Measurements from ENCODE around the gene GPHN. TPM values are rescaled to one million over a fixed set of nuclear protein-coding genes. Genes with fewer than 3 reads are reported as not detected.
A peak's percentile ranks its signal among the peaks of the same experiment; 100 is the strongest.

GPHN gene
- total RNA-seq, 1 donor from 2014 or later, result 10.8 TPM

- DNase-seq (ENCODE audit: low read depth in 2 of 2), result no peak
Measured at GRCh38 chr14:66916421-66916820, 408.5 kb downstream of the GPHN start.

- no peak for DNase-seq (ENCODE audit: low read depth in 2 of 2)
Measured at GRCh38 chr14:66918527-66918926, 410.6 kb downstream of the GPHN start.

GRCh38 chr14:66920196-66920595 is 412.2 kb downstream of the GPHN start:
- no peak for DNase-seq (ENCODE audit: low read depth in 2 of 2)

GRCh38 chr14:66923251-66923650 is 415.3 kb downstream of the GPHN start:
- DNase-seq (ENCODE audit: low read depth in 2 of 2), result no peak

GRCh38 chr14:66939409-66939808 is 431.5 kb downstream of the GPHN start:
- no peak for DNase-seq (ENCODE audit: low read depth in 2 of 2)

- DNase-seq (ENCODE audit: low read depth in 2 of 2), result peak; percentile 9 to 52
Measured at GRCh38 chr14:66944872-66945271, 436.9 kb downstream of the GPHN start.

GRCh38 chr14:66955159-66955558 is 447.2 kb downstream of the GPHN start:
- no peak for DNase-seq (ENCODE audit: low read depth in 2 of 2)

- DNase-seq (ENCODE audit: low read depth in 2 of 2), result no peak
Measured at GRCh38 chr14:66959437-66960050, 451.6 kb downstream of the GPHN start.

GRCh38 chr14:66965831-66966230 is 457.9 kb downstream of the GPHN start:
- DNase-seq (ENCODE audit: low read depth in 2 of 2), result no peak

- no peak for DNase-seq (ENCODE audit: low read depth in 2 of 2)
Measured at GRCh38 chr14:66972469-66972868, 464.5 kb downstream of the GPHN start.

GRCh38 chr14:66974397-66975025 is 466.6 kb downstream of the GPHN start:
- DNase-seq (ENCODE audit: low read depth in 2 of 2), result peak in 1 of 2 donors; percentile 1

GRCh38 chr14:66975251-66975650 is 467.3 kb downstream of the GPHN start:
- DNase-seq (ENCODE audit: low read depth in 2 of 2), result no peak

GRCh38 chr14:66979101-66979974 is 471.4 kb downstream of the GPHN start:
- no peak for DNase-seq (ENCODE audit: low read depth in 2 of 2)

GRCh38 chr14:66982247-66982646 is 474.3 kb downstream of the GPHN start:
- no peak for DNase-seq (ENCODE audit: low read depth in 2 of 2)

GRCh38 chr14:66992776-66993175 is 484.8 kb downstream of the GPHN start:
- no peak for DNase-seq (ENCODE audit: low read depth in 2 of 2)

- no peak for DNase-seq (ENCODE audit: low read depth in 2 of 2)
Measured at GRCh38 chr14:66993512-66993911, 485.6 kb downstream of the GPHN start.

GRCh38 chr14:66998013-66998412 is 490.1 kb downstream of the GPHN start:
- DNase-seq (ENCODE audit: low read depth in 2 of 2), result no peak

GRCh38 chr14:66999978-67000377 is 492.0 kb downstream of the GPHN start:
- DNase-seq (ENCODE audit: low read depth in 2 of 2), result no peak

- DNase-seq (ENCODE audit: low read depth in 2 of 2), result no peak
Measured at GRCh38 chr14:67002994-67003753, 495.2 kb downstream of the GPHN start.

GRCh38 chr14:67004521-67004920 is 496.6 kb downstream of the GPHN start:
- no peak for DNase-seq (ENCODE audit: low read depth in 2 of 2)

- DNase-seq (ENCODE audit: low read depth in 2 of 2), result no peak
Measured at GRCh38 chr14:67010602-67011001, 502.7 kb downstream of the GPHN start.

- DNase-seq (ENCODE audit: low read depth in 2 of 2), result no peak
Measured at GRCh38 chr14:67016856-67017255, 508.9 kb downstream of the GPHN start.
